SH-SY5Y (cell line): ENCODE results near the gene OR6B1.

Experiments used
- GATA2 ChIP-seq: IDR thresholded peaks from 2 replicates; pipeline ENCODE4 v1.6.1; 2011; ENCODE audit warnings: mild to moderate bottlenecking, low read depth, low read length
- GATA3 ChIP-seq: IDR thresholded peaks from 2 replicates; pipeline ENCODE4 v1.6.1; 2011; ENCODE audit warnings: low read depth, mild to moderate bottlenecking, low read length, moderate library complexity

GRCh38 chr7:143983960-143984359 is 16.2 kb upstream of the OR6B1 start:
- TF ChIP-seq GATA3 (no peak), GATA2 (no peak)
